HS-27A (cell line): ENCODE measurements around the gene TSC2.
"Not testable (repeated sequence)": the region's sequence is repeated elsewhere in the genome, so short reads cannot be mapped to it uniquely, and the experiment has no call there.

ENCODE experiments used
- DNase-seq: peaks from one replicate; pipeline ENCODE4 v3.0.0-alpha.2; 2012; ENCODE audit warnings: low read depth, missing footprints

TSC2 gene

DNA sequence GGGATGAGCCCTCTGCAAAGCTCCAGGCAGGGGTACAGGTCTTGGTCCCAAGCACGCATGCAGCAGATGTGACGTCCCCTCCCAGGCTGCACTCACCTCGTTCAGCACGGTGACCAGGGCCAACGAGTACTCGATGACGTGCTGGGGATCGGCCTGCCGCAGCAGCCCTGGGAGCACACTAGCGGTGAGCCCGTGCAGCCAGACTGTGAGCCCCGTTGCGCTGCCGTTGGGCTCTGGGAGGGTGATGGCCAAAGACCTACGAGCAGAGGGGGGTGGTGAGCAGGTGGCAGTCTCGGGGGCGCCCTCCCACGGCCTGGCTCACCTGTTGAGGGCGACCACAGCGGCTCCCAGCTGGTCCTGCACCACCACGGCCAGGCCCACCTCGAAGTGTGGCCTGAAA lies 58.0 kb downstream of the TSC2 start:
- not testable (repeated sequence) for DNase-seq

- not testable (repeated sequence) for DNase-seq
Observed at GRCh38 chr16:2106211-2106610, 58.4 kb downstream of the TSC2 start.

GRCh38 chr16:2107121-2107790 lies 59.5 kb downstream of the TSC2 start:
- not testable (repeated sequence) for DNase-seq

DNA sequence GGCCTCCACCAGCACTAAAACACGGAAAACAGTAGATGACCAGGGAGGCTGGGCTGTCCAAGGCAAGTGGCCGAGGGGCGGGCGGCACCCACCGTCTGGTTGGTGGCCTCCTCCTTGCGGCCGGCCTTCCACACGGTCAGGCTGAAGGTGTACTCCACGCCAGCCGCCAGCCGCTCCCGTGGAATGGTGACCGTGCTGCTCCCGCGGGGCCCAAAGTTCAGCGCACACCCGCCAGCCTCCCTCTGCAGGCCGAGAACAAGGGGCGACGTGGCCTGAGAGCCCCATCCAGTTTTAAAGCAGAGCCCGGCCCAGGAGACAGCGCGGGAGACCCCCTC lies 60.0 kb downstream of the TSC2 start:
- DNase-seq, result not testable (repeated sequence)

- not testable (repeated sequence) for DNase-seq
Observed at GRCh38 chr16:2108446-2109270, 60.9 kb downstream of the TSC2 start.

GRCh38 chr16:2109271-2109580 lies 61.4 kb downstream of the TSC2 start:
- DNase-seq, result not testable (repeated sequence)

DNA sequence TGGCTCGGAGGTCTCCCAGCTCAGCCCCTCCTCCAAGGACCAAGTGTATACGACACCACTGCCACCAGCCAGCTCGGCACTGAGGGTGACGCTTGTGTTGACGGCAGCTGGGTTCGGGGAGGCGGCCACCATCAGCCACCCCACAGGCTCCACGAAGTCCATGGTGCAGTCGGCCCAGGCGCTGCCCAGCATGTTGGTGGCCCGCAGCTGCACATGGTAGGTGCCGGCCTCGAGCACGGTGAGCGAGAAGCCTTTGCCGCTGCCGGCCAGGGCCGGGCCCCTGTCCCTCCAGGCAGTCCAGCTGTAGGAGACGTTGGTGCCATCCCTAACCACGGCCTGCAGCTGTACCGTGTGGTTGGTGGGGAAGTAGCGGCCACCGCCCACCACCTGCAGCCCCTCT lies 62.1 kb downstream of the TSC2 start:
- DNase-seq, result not testable (repeated sequence)

- DNase-seq, result not testable (repeated sequence)
Observed at GRCh38 chr16:2110332-2111008, 62.7 kb downstream of the TSC2 start.

DNA sequence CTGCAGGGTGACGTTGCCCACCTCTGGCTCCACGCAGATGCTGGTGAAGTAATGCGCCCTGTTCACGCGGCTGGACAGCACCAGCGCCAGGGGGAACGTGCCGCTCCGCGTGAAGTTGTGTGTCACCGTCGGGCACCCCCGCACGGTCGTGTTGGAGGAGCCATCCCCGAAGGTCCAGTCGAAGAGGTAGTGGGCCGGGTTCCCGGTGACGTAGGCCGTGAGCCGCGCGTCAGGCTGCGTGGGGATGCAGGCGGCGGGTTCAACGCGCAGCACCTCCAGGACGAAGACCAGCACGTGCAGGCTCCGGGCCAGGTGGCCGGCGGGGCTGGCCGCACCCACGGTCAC lies 63.2 kb downstream of the TSC2 start:
- not testable (repeated sequence) for DNase-seq

DNA sequence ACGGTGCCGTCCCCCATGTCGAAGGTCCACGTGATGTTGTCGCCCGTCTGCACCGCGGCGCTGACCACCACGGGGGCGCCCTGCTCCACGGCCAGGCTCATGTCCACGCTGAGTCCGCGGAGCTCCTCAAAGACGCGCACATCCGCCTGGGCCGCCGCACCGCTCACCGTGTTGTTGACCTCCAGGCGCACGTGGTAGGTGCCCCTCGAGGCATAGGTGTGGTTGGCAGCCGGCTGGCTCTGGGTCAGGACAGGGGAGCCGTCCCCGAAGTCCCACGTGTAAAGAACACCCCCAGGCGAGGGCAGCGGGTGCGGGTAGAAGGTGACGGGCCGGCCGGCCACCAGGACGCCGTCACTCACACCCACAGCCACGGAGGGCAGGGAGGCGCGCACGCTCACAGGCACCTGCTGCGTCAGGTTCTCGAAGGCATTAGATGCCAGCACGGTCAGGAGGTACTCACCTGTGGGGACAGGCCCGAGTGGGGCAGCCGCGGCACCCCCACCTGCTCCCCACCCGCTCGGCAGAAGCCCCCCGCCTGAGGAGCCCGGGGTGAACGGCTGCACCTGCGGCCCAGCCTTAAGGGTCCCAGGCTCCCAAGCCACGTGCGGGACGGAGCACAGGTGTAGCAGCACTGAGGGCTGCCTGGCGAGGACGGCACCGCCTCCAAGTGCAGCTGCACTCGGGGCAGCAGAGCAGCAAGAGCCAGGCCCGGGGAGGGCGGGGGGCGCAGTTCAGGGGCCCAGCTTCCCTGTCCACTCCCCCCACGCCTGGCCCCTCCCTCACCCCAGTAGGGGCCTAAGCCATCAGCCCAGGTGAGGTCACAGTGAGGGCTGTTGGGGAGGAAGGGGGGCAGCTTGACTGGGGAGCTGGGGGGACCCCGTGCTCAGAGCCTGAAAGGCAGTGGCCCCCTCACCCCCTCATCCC lies 63.9 kb downstream of the TSC2 start:
- not testable (repeated sequence) for DNase-seq

DNA sequence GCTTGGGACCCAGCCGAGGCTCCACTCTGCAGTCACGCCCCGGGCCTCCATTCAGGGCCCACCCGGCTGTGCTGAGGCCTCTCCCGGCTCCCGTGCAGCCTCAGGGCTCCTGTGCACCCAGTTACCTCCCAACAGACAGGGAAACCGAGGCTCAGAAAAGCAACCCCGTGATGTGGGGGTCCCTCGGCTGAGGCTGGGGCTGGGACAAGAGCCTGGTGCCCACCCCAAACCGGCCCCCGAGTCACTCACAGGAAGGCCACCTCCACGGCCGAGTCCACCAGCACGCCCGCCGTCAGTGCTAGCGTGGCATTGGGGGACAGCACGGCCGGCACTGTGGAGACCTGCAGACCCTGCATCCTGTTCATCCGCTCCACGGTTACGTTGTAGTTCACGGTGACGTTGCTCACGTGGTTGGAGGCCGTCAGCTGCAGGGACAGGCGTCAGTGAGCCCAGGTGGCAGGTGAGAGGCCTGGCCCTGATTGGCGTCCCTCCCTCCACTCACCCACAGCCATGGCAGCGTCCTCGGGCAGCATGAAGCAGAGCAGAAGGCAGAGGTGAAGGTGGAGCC lies 64.8 kb downstream of the TSC2 start:
- DNase-seq, result not testable (repeated sequence)

- not testable (repeated sequence) for DNase-seq
Observed at GRCh38 chr16:2114225-2114624, 66.4 kb downstream of the TSC2 start.

DNA sequence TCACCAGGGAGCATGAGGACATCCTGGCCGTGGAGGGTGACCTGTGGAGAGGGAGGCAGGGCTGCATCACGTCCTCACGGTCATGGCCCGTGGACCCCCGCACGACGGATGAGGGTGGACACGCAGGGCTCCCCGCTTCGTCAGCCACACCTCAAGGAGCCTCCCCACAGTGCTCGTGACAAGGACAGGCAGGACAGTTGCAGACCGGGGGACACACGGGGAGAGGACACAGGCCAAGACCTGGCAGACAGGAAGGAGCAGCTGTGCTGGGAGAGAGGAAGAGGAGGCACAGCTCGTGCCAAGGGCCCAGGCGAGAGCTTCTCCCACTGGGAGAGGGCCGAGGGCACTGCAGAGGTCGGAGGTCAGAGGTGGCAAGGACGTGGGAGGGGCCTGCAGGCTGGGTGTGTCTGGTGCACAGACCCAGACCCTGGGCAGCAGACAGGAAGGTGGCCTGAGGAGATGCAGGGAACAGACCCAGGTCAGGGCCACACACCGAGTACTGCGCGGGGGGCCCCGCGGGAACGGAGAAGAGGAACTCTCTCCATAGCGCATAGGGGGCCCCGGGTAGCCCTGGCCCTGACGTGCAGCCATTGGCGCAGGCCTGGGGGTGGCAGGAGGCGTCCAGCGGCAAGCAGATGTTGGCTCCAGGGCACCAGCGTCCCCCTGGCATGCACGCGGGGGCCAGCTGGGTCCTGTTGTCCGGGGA lies 67.3 kb downstream of the TSC2 start:
- DNase-seq, result not testable (repeated sequence)

DNA sequence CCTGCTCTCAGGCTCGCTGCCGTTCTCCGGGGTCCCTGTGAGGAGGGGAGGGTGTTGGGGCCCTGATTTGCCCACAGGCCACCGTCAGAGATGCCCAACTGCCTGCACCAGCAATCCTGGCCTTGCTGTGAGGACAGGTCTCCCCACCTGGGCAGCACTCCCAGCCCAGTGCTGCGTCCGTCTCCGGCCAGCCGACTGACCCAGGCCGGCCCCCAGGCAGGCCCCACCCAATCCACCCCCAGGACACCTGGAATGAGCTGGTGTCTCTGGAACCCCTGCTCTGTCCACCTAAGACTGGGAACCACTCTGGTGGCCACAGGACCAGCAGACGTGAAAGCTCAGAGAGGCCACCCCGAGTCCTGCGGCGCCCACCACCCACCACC lies 67.8 kb downstream of the TSC2 start:
- no peak for DNase-seq

GRCh38 chr16:2116428-2116827 lies 68.6 kb downstream of the TSC2 start:
- DNase-seq, result not testable (repeated sequence)

DNA sequence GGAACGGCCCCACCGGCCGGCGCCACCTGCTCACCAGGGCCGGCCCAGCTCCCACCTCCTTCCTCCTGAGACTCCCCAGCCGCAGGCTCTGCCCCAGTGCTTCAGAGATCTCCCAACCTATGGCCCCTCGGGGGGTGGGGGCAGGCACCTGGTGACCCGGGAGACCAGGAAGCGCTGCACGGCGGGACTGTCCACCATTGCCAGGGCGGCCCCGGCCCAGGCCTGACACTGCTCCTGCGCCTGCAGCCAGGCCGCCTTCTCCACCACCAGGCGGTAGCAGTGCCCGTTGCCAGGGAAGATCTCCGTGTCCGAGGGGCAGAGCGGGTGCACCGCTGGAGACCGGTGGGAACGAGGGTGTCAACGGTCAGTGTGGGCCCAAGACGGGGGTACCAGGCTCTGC lies 69.6 kb downstream of the TSC2 start:
- not testable (repeated sequence) for DNase-seq

- not testable (repeated sequence) for DNase-seq
Observed at GRCh38 chr16:2117960-2118722, 70.4 kb downstream of the TSC2 start.

GRCh38 chr16:2121325-2121724 lies 73.5 kb downstream of the TSC2 start:
- DNase-seq, result not testable (repeated sequence)

DNA sequence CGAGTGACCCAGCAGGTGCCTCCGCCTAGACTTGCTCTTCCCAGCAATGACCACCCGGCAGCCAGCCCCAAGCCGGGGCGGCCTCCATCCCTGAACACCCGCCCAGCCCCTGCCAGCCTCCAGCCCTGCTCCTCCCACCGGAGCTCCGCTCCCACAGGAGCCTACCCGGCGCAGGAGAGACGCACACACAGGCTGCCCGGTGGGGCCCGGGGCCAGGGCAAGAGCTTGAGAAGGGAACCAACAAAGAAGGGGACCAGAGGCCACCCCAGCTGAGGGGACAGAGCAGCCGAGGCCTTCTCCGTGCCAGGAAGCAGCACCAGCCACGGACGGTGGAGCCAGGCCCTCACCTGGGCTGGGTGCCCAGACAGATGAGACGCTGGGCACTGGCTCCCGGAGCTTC lies 74.1 kb downstream of the TSC2 start:
- DNase-seq, result no peak

DNA sequence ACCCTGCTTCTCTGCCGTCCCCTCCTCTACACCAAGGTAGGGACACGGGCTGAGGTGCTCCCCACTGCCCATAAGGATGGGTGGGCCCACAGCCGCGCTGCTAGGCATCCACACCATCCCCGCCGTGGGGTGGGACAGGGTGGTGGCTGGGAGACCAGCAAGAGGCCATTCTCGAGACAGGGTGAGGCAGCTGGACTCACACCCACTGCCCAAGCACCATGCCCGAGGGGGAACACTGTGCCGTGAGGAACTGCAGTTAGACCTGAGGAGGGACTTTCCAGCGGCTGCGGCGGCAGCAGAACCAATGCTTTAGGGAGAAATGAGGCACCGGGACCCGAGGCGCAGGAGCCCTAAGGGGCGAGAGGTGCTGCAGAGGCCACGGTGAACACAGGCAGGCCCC lies 74.6 kb downstream of the TSC2 start:
- no peak for DNase-seq
